ENCODE data around the gene COL5A2. TPM values are rescaled to one million over a fixed set of nuclear protein-coding genes. Genes with fewer than 3 reads are reported as not detected.

The COL5A2 gene
- total RNA-seq, result 1 to 10 TPM; 1.6 to 1.7 TPM

DNA sequence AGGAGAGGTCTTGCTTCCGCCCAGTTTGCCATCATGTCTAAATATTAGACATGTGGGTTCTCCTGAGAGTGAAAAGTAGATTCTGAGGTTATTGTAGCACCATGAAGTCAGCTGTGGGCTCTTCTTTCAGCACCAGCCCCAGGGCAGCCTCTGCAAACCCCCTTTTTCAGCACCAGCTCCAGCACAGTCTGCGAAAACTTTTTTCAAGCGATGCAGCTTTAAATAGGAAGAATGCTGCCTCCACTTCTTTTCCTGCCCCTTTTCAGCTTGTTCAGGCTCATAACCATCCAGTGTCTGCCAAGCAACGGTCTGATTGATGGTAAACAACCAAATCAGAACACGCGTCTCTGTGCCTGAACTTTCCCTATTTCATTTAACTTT is at the start of gene COL5A2:
Gene COL5A2 (minus strand): TSS at position 192 of the 381 bp plus-strand sequence. CDS start 157 bp downstream, at position 35.
- CTCF ChIA-PET, result interaction anchor here (0.9 kb wide), 1 partner anchor 84 kb away, joined by 3 read pairs; no protein-coding TSS in a partner anchor
- H3K27me3 Mint-ChIP-seq, result peaks cover 12% of the 10 kb centered on the region
- DNase-seq, result no peak
- no peak within 1 kb of the TSS for H3K27ac Mint-ChIP-seq
- H3K4me1 Mint-ChIP-seq, result peaks cover 5% of the 10 kb centered on the region
- H3K9me3 Mint-ChIP-seq, result no peaks in the 10 kb centered on the region
- H3K36me3 Mint-ChIP-seq (ENCODE audit: low read depth), result no peaks in the 10 kb centered on the region
- POLR2A ChIA-PET, result no interaction called here
- no peak within 1 kb of the TSS for H3K4me3 Mint-ChIP-seq

DNA sequence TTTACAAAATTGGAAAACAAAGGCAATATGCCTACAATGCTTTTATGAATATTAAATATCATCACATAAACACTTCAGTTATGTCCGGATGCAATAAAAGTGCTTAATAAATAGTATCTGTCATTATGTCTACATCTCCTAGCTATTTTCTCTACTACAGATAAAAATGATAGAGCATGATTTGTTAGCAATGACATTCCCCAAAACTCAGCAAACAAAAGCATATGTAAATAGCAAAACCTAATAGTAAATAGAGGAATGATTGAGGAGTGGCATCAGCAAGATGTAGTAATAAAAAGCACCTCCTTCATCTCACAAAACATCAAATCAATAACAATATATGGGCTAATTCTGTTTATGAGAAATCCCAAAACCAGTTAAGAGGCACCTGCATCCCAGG is 46.5 kb upstream of the COL5A2 start:
- Mint-ChIP-seq H3K27me3 (no peaks in the 10 kb centered on the region), H3K4me1 (no peaks in the 10 kb centered on the region), H3K27ac (no peak overlapping the region), H3K36me3 (ENCODE audit: low read depth) (no peaks in the 10 kb centered on the region), H3K9me3 (no peaks in the 10 kb centered on the region), H3K4me3 (no peak overlapping the region)
- ChIA-PET POLR2A (no interaction called here), CTCF (no interaction called here)
- DNase-seq, result no peak

DNA sequence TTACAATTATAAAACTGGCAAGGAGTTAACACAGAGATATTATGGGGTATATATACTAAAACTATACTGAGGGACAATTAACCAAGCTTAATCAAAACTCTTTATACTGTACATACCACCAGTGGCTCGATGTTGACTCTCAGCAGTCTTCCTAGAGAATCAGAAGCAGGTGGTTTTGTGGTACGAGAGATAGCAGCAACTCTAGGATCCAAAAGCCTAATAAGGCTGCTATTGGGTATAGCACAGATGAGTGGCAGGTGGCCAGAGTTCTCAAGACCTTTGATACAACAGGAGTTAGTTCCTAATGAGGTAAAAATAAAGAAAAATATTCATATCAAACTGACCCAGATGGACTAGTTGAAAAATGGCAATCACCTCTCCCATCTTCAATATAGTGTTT is 45.5 kb upstream of the COL5A2 start:
- ChIA-PET POLR2A (no interaction called here), CTCF (no interaction called here)
- H3K27me3 Mint-ChIP-seq, result no peaks in the 10 kb centered on the region

DNA sequence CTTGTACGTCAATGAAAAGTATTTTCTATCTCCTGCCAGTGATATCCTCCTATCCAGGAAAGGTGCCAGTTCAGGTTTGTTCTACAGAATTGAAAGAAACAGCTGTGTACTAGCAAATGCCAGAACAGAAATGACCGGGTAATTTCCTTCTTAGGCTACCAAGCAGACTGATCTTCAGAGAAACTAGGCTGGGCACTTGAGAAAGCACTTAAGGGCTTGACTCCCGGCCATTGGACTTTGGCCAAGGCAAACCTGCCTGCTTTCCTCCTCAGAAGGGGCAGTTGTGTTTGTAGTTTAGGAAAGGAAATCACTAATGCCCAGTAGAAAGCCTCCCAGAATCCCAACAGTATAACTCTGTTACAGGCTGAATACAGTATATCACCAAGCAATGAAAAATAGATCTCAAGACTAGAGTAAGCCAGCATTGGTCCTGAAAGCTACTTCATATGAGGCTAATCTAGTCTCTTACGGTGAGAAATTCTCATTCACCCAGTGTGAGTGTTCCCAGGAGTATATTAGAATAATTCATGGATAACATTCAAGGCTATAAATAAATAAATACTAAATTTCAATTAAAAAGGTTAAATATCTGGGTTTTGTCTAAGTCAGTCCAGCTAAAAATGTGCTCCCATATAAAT is 43.0 kb upstream of the COL5A2 start:
- CTCF ChIA-PET, result no interaction called here
- Mint-ChIP-seq H3K36me3 (ENCODE audit: low read depth) (no peaks in the 10 kb centered on the region), H3K9me3 (no peaks in the 10 kb centered on the region), H3K27me3 (no peaks in the 10 kb centered on the region), H3K27ac (no peak overlapping the region), H3K4me3 (no peak overlapping the region), H3K4me1 (no peaks in the 10 kb centered on the region)
- DNase-seq, result no peak
- POLR2A ChIA-PET, result no interaction called here

More for the DNA sequence above, 45.5 kb upstream of the COL5A2 start:
- no peak overlapping the region for H3K27ac Mint-ChIP-seq
- no peaks in the 10 kb centered on the region for H3K4me1 Mint-ChIP-seq
- no peaks in the 10 kb centered on the region for H3K9me3 Mint-ChIP-seq
- DNase-seq, result no peak
- H3K4me3 Mint-ChIP-seq, result no peak overlapping the region
- no peaks in the 10 kb centered on the region for H3K36me3 Mint-ChIP-seq (ENCODE audit: low read depth)

DNA sequence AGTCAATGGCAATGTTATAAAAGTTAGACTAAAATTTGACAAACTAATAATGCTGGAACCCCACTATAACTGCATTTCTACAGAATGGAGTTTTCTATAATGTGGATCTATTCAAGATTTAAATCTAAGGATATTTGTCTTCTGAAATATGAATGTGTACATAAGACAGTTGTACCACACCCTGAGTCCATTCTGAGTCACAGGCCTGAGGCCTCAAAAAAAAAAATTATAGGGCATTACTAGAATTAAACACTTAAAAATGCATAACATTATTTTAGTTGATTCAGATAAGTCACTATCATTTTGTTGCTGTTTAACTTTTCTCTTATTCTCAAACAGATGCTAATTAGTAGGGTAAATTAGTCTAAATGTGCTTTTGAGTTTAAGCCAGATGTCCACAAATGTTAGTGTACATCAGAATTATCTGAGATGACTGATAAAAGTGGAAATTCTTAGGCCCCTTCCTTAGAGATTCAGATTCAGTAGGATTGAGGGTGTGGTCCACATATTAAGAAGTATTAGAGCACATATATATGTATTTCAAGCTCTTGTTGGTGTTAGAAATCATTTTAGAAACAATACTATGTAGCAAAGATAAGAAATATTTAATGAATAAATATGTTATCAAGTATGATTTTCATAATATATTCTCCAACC is 42.4 kb upstream of the COL5A2 start:
- no peaks in the 10 kb centered on the region for H3K36me3 Mint-ChIP-seq (ENCODE audit: low read depth)
- CTCF ChIA-PET, result no interaction called here

DNA sequence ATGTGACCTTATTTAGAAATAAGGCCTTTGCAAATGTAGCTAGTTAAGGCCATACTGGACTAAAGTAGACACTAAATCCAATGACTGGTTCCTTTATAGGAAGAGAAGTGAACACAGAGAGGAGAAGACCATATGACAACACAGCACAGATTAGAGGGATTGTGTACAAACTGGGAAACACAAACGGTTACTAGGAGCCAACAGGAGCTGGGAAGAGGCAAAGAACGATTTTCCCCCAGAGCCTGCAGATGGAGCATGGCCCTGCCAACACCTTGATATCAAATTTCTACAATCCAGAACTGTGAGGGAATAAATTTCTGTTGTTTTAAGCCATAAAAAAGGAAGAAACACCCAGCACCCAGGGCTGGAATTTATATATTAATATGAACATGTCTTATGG is 38.7 kb upstream of the COL5A2 start:
- CTCF ChIA-PET, result no interaction called here
- Mint-ChIP-seq H3K4me1 (no peaks in the 10 kb centered on the region), H3K27me3 (no peaks in the 10 kb centered on the region), H3K4me3 (no peak overlapping the region), H3K9me3 (no peaks in the 10 kb centered on the region), H3K27ac (no peak overlapping the region), H3K36me3 (ENCODE audit: low read depth) (no peaks in the 10 kb centered on the region)
- DNase-seq, result no peak
- POLR2A ChIA-PET, result no interaction called here

More for the DNA sequence above, 42.4 kb upstream of the COL5A2 start:
- no peak for DNase-seq
- POLR2A ChIA-PET, result no interaction called here
- Mint-ChIP-seq H3K9me3 (no peaks in the 10 kb centered on the region), H3K27ac (no peak overlapping the region), H3K4me3 (no peak overlapping the region), H3K27me3 (no peaks in the 10 kb centered on the region), H3K4me1 (no peaks in the 10 kb centered on the region)

DNA sequence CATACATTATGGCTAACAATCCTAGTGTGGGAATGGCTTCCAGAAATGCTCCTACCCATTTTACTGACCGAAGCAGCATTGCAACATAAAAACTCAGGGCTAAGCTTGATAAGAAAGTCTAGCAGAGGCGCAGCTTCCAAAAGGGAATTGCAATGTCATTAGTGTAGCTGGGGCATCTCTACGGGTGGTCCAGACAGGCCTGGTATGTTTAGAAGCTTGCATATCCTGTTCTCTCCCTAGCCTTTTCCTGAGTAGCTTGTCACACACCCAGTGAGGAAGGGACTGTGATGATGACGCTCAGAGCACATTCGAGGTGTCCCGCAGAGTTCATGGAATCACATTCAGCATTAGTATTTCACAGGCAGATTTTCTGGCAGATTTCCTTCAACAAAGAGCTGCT is 38.0 kb upstream of the COL5A2 start:
- Mint-ChIP-seq H3K36me3 (ENCODE audit: low read depth) (no peaks in the 10 kb centered on the region), H3K4me1 (no peaks in the 10 kb centered on the region), H3K4me3 (no peak overlapping the region), H3K27me3 (no peaks in the 10 kb centered on the region), H3K27ac (no peak overlapping the region), H3K9me3 (no peaks in the 10 kb centered on the region)
- DNase-seq, result no peak
- ChIA-PET POLR2A (no interaction called here), CTCF (no interaction called here)

DNA sequence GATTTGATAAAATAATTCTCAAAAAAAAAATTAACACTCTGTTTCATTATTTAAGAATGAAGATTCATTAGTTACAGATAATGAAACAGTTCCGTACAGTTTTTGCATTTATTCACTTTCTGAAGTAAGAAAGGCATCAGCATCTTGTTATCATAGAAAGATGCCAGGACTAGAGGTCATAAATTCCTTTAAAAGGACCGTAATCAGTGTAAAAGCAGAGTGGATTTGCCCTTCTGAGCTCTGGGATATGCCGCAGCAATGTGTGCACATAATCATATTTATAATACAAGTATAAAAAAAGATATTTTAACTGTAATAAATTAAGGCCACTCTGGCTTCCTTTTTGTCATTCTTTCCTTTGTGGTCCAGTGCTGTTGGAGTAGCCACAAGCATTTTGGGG is 37.5 kb upstream of the COL5A2 start:
- Mint-ChIP-seq H3K9me3 (no peaks in the 10 kb centered on the region), H3K27me3 (no peaks in the 10 kb centered on the region), H3K36me3 (ENCODE audit: low read depth) (no peaks in the 10 kb centered on the region), H3K4me3 (no peak overlapping the region), H3K27ac (no peak overlapping the region), H3K4me1 (no peaks in the 10 kb centered on the region)
- POLR2A ChIA-PET, result no interaction called here
- CTCF ChIA-PET, result no interaction called here
- DNase-seq, result no peak

DNA sequence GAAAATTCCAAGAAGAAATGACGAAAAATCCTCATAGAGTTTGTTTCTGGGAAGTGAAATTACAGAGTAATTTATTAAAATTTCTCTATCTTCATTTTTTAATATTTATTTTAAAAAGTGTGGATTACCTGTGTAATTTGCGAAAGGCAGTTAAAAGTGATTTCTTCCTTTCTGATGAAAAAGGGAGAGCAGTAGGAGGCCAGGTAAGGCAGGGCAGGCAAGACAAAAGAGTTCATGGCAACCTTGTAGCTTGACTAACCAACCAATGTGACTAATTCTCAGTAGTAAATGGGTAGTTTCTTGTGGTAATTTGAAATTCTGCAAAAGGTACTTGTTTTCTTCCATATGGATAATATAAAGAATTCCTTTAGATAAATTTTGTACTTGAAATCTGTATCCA is 34.9 kb upstream of the COL5A2 start:
- CTCF ChIA-PET, result no interaction called here
- POLR2A ChIA-PET, result no interaction called here
- H3K36me3 Mint-ChIP-seq (ENCODE audit: low read depth), result no peaks in the 10 kb centered on the region
- H3K27me3 Mint-ChIP-seq, result no peaks in the 10 kb centered on the region
- DNase-seq, result no peak
- peaks cover 10% of the 10 kb centered on the region for H3K4me1 Mint-ChIP-seq
- no peaks in the 10 kb centered on the region for H3K9me3 Mint-ChIP-seq
- H3K27ac Mint-ChIP-seq, result no peak overlapping the region
- no peak overlapping the region for H3K4me3 Mint-ChIP-seq

DNA sequence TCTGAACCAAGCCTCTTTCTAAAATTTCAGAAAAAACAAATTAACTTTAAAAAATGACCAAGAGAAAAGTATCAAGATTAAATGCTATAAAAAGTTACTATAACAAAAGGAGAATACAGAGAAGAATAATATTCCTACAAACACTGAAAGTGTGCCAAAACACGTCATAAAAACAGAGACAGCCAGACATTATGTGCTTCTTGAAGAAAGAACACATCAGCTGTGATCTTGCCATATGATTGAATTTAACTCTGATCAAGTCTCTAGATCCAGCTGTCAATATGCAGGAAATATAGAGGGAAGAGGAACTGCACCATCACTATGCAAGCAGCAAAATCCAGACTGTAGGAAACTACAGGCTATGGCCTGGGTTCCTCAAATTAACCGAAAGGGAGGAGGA is 33.7 kb upstream of the COL5A2 start:
- H3K4me1 Mint-ChIP-seq, result peaks cover 11% of the 10 kb centered on the region
- POLR2A ChIA-PET, result no interaction called here
- DNase-seq, result no peak
- no peak overlapping the region for H3K4me3 Mint-ChIP-seq
- no peaks in the 10 kb centered on the region for H3K36me3 Mint-ChIP-seq (ENCODE audit: low read depth)
- H3K27me3 Mint-ChIP-seq, result peaks cover 2% of the 10 kb centered on the region
- no peak overlapping the region for H3K27ac Mint-ChIP-seq
- CTCF ChIA-PET, result no interaction called here
- H3K9me3 Mint-ChIP-seq, result no peaks in the 10 kb centered on the region

DNA sequence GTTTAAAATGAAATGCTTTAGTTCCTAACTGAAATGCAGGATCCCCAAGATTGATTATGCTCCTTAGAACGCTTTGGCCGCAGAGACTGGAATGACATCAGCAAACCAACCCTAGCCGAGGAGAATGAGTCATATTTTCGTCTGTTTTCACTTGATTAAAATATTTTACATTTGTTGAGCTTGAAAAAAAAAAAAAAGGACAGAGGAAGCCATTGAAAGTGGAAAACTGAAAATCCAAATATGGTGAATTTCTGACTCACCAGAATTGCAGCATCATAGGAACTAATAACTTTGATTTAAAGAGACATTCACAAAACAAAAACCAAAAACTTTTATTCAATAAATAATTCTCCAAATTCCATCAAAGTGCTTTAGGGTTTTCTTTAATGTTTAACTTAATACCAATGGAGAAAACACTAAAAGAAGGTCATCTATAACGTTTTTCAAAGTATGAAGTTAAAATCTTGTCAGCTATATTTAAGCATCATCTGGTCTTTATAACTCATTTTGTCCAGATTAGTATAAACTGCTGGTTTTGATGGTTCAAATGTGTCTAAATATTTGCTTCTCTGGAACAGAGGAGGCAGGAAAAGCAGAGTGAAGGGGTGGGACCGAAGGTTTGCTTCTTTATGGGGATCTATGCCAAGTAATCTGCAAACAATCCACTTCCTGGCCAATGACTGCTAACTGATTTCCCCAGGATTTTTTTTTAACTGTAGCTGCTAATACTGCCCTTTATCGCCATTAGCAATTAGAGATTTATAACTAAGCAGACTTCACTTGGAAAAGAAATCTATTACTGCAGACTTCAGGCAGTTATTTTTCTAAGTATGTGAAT is 30.9 kb upstream of the COL5A2 start:
- no peaks in the 10 kb centered on the region for H3K36me3 Mint-ChIP-seq (ENCODE audit: low read depth)
- H3K27me3 Mint-ChIP-seq, result peaks cover 6% of the 10 kb centered on the region

DNA sequence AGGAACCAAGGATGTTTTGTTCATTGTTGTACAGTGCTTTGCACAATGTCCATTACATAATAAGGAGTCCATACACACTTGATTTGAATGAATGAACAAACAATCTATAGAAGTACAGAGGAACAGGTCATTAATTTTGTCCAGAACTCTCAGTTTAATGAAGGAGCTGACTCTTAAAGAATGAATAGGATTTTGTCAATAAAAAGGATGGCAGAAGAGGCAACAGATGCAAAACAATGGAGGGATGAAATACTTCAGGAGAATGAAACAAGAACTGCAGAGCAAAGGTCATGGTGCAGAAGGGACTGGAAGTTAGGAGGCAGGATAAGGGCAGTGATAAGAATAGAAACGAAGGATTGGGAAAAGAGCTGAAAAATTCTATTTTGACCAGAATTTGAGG is 28.7 kb upstream of the COL5A2 start:
- Mint-ChIP-seq H3K36me3 (ENCODE audit: low read depth) (no peaks in the 10 kb centered on the region), H3K9me3 (no peaks in the 10 kb centered on the region), H3K4me1 (peaks cover 19% of the 10 kb centered on the region), H3K27me3 (peaks cover 6% of the 10 kb centered on the region), H3K4me3 (no peak overlapping the region), H3K27ac (no peak overlapping the region)
- ChIA-PET CTCF (no interaction called here), POLR2A (no interaction called here)
- no peak for DNase-seq

More for the DNA sequence above, 30.9 kb upstream of the COL5A2 start:
- Mint-ChIP-seq H3K4me1 (peaks cover 11% of the 10 kb centered on the region), H3K4me3 (no peak overlapping the region), H3K27ac (no peak overlapping the region), H3K9me3 (no peaks in the 10 kb centered on the region)
- ChIA-PET CTCF (no interaction called here), POLR2A (interaction anchor here (0.8 kb wide), 1 partner anchor 13 kb away, joined by 3 read pairs; no protein-coding TSS in a partner anchor)
- peak; percentile 18 for DNase-seq

DNA sequence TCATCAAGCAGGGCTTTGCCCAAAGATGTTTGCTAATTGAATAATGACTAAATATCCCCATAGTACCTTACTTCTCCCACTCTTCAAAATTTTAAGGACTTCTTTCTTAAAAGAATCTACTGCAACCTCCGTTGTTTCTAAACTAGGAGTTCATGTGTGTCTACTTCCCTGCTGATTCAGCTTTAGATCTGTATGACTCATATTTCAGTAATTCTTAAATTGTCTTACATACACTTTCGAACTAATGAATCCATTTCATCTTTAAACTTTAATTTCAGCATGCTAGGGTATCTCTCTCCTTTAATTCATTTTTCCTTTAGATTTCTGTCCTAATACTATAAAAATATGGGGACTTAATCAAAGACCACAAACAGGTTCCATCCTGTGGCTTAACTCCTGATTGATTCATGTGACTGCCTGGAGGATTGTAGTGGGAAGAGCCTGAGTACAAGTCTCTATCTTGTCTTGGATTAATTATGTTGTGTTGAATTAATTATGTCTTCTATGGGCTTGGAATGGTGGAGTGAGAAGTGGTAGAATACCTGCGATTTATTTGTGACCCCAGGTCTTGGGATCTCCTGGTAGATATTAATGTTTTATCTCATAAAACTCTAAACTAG is 24.9 kb upstream of the COL5A2 start:
- Mint-ChIP-seq H3K27me3 (peaks cover 6% of the 10 kb centered on the region), H3K4me3 (peak overlapping the region; percentile 37), H3K9me3 (no peaks in the 10 kb centered on the region), H3K4me1 (peaks cover 9% of the 10 kb centered on the region), H3K36me3 (ENCODE audit: low read depth) (no peaks in the 10 kb centered on the region), H3K27ac (no peak overlapping the region)
- POLR2A ChIA-PET, result no interaction called here
- DNase-seq, result no peak
- CTCF ChIA-PET, result no interaction called here

Measured in activated CD4-positive, alpha-beta memory T cell treated with anti-CD3 and anti-CD28 coated beads, Interleukin-2, amount 10 ng/mL, durations not matched to agents 7 days and 5 days (primary cell).